Common myeloid progenitor, CD34-positive (primary cell): Measurements from ENCODE around the gene RGS11.

Source experiments
- CTCF ChIA-PET: fragments of 350-600 bp; sonication (Branson Sonifier 250); formaldehyde crosslinking; loops from one replicate; lab custom pipeline; 2021; ENCODE audit warnings: antibody characterized with exemption; lab: Charles Lee
- POLR2A ChIA-PET: fragments of 350-600 bp; sonication (Branson Sonifier 250); formaldehyde crosslinking; loops from one replicate; lab custom pipeline; 2021; ENCODE audit warnings: antibody characterized with exemption; lab: Charles Lee
- DNase-seq, 3 donors: peaks; one replicate each; pipeline versions ENCODE4 v3.0.0 to v3.0.0-alpha.2; 2013
- H3K27ac ChIP-seq, 2 experiments: 1 replicate in 1 of 2; 2 replicates in 1 of 2; pipeline ENCODE4 v1.7.0; 2013; ENCODE audit warnings: inconsistent platforms in 2 of 2, low read length in 2 of 2, mild to moderate bottlenecking in 2 of 2, low read depth in 1 of 2, moderate library complexity in 1 of 2; ENCODE audit not compliant: severe bottlenecking in 2 of 2, insufficient read depth in 1 of 2, poor library complexity in 1 of 2
- H3K27me3 ChIP-seq, 5 experiments: replicated peaks in 2 of 5; 1 replicate in 3 of 5; 2 replicates in 2 of 5; pipeline versions ENCODE4 v1.6.1 to v1.7.0; 2013; ENCODE audit warnings: low read length in 4 of 5, mild to moderate bottlenecking in 2 of 5, moderate library complexity in 2 of 5, inconsistent platforms in 1 of 5; ENCODE audit not compliant: insufficient read depth in 5 of 5, control insufficient read depth in 4 of 5
- H3K36me3 ChIP-seq, 4 experiments: 1 replicate in 2 of 4; 2 replicates in 2 of 4; pipeline versions ENCODE4 v1.6.1 to v1.7.0; 2013; ENCODE audit warnings: low read length in 3 of 4, control low read depth in 1 of 4, mild to moderate bottlenecking in 1 of 4; ENCODE audit not compliant: control insufficient read depth in 4 of 4, insufficient read depth in 4 of 4
- H3K4me1 ChIP-seq, 4 experiments: 1 replicate in 3 of 4; 2 replicates in 1 of 4; pipeline versions ENCODE4 v1.6.1 to v1.7.1; 2013; ENCODE audit warnings: low read length in 3 of 4, mild to moderate bottlenecking in 3 of 4, control low read depth in 1 of 4, inconsistent platforms in 1 of 4, moderate library complexity in 1 of 4; ENCODE audit not compliant: control insufficient read depth in 4 of 4, insufficient read depth in 4 of 4; ENCODE audit errors: control extremely low read depth in 1 of 4
- H3K4me3 ChIP-seq, 7 experiments: 1 replicate in 4 of 7; 2 replicates in 3 of 7; pipeline versions ENCODE4 v1.5.1 to v1.7.0; 2013; ENCODE audit warnings: mild to moderate bottlenecking in 7 of 7, low read length in 6 of 7, moderate library complexity in 6 of 7, inconsistent platforms in 2 of 7, low read depth in 2 of 7, control low read depth in 1 of 7; ENCODE audit not compliant: insufficient read depth in 4 of 7, control insufficient read depth in 1 of 7; ENCODE audit errors: extremely low read depth in 1 of 7
- H3K9me3 ChIP-seq, 5 experiments: 1 replicate in 4 of 5; 2 replicates in 1 of 5; pipeline versions ENCODE4 v1.6.1 to v1.7.1; 2013; ENCODE audit warnings: low read length in 4 of 5, mild to moderate bottlenecking in 2 of 5, inconsistent platforms in 1 of 5, low read depth in 1 of 5, moderate library complexity in 1 of 5; ENCODE audit not compliant: control insufficient read depth in 4 of 5, insufficient read depth in 2 of 5; ENCODE audit errors: control extremely low read depth in 1 of 5
- WGBS: methylation state at CpG from one replicate; pipeline ENCODE4 v1.1.5; 2013; ENCODE audit not compliant: insufficient coverage; 5-methylcytosine and 5-hydroxymethylcytosine counted together

RGS11 gene

GRCh38 chr16:280991-281659 is 5.4 kb upstream of the RGS11 start:
- Histone ChIP-seq H3K9me3 (no peaks in the 10 kb centered on the region), H3K27ac (no peak overlapping the region), H3K36me3 (peaks cover 0 to under 1% (median under 1%) of the 10 kb centered on the region in 4 experiments), H3K27me3 (peaks cover 0 to 34% (median 3%) of the 10 kb centered on the region in 5 experiments), H3K4me1 (peaks cover 0 to 25% (median 16%) of the 10 kb centered on the region in 4 experiments), H3K4me3 (peak overlapping the region in 5 of 7 experiments; percentile 6 to 62 (median 19))
- ChIA-PET POLR2A (no interaction called here), CTCF (interaction anchor here (1.3 kb wide), 1 partner anchor 28 kb away, joined by 3 read pairs; no protein-coding TSS in a partner anchor)
- WGBS: 48% methylated on average over 19 of the region's 27 CpGs
- DNase-seq: no peak

DNA sequence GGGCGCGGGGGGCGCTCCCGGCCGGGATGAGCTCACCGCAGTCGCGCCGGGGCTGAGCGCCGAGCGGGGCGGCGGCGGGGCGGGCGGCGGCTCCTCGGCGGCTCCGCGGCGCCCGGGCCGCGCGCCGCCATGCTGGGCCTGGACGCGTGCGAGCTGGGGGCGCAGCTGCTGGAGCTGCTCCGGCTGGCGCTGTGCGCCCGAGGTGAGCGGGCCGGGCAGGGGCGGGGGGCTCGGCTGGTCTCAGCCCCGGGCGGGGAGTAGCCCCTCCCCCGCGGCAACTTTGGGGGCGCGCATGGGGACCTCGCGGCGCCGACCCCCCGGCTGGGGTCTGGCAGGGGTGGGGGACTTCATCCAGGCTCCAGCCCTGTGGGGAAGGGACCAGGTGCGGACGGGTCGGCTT is 4.8 kb upstream of the RGS11 start, which contains the start of gene ARHGDIG:
ARHGDIG (plus strand) TSS at position 40 of the 400 bp plus-strand sequence; CDS start at position 130, 90 bp downstream.
- no peaks in the 10 kb centered on the region for H3K9me3 ChIP-seq
- peak in 2 of 3 donors; percentile 15 to 36 for DNase-seq
- no peaks in the 10 kb centered on the region for H3K36me3 ChIP-seq
- ChIA-PET CTCF (no interaction called here), POLR2A (interaction anchor here (0.6 kb wide), 1 partner anchor 24 kb away, joined by 4 read pairs; no protein-coding TSS in a partner anchor)
- H3K4me3 ChIP-seq: peak within 1 kb of the TSS in 5 of 7 experiments; percentile 8 to 62 (median 31)
- H3K27ac ChIP-seq: no peak within 1 kb of the TSS
- WGBS: under 1% methylated on average over 46 of the region's 54 CpGs
- H3K27me3 ChIP-seq: peaks cover 0 to 37% (median 3%) of the 10 kb centered on the region in 5 experiments
- H3K4me1 ChIP-seq: peaks cover 0 to 27% (median 17%) of the 10 kb centered on the region in 4 experiments

DNA sequence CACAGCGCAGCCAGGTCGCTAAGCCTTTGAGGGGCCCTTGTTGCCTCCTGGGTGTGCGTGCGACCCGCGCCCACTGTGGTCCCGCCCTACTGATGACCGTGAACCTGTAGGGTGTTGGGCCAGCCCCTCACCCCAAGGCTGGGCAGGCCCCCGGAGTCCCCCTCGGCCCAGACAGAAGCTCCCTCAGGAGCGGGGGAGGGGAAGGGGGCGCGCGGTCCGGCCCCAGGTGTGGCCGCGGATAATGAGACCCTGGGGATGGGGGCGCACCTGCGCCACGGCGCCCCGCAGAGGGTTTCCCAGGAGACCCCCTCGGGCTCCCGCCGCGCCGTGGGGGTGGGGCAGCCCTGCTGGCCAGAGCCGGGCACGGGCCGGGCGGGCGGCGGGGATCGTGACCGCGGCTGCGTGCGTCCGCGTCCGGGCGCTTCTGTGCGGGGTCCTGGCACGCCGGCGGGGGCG is 4.3 kb upstream of the RGS11 start:
- ChIA-PET POLR2A (interaction anchor here (0.6 kb wide), 1 partner anchor 23 kb away, joined by 4 read pairs; no protein-coding TSS in a partner anchor), CTCF (interaction anchor here (0.6 kb wide), 1 partner anchor 215 kb away, joined by 3 read pairs; no protein-coding TSS in a partner anchor)
- peak in 1 of 3 donors; percentile 26 for DNase-seq
- no peaks in the 10 kb centered on the region for H3K36me3 ChIP-seq
- peak overlapping the region in 4 of 7 experiments; percentile 8 to 42 (median 13) for H3K4me3 ChIP-seq
- 7% methylated on average over 41 of the region's 47 CpGs for WGBS
- H3K9me3 ChIP-seq: no peaks in the 10 kb centered on the region
- no peak overlapping the region for H3K27ac ChIP-seq
- peaks cover 0 to 31% (median 21%) of the 10 kb centered on the region in 4 experiments for H3K4me1 ChIP-seq
- H3K27me3 ChIP-seq: peaks cover 0 to 41% (median 4%) of the 10 kb centered on the region in 5 experiments

GRCh38 chr16:279531-279930 is 3.8 kb upstream of the RGS11 start:
- no peak for DNase-seq
- Histone ChIP-seq H3K36me3 (no peaks in the 10 kb centered on the region), H3K27ac (no peak overlapping the region), H3K4me3 (peak overlapping the region in 1 of 7 experiments; percentile 42), H3K4me1 (peaks cover 0 to 33% (median 23%) of the 10 kb centered on the region in 4 experiments), H3K9me3 (no peaks in the 10 kb centered on the region), H3K27me3 (peaks cover 0 to 44% (median 6%) of the 10 kb centered on the region in 5 experiments)
- POLR2A ChIA-PET: no interaction called here
- CTCF ChIA-PET: interaction anchor here (0.6 to 1.2 kb wide), 3 partner anchors 44 to 222 kb away, joined by 3 to 5 read pairs (median 3); partner anchors contain the start of gene FAM234A
- 100% methylated on average over 6 of the region's 7 CpGs for WGBS

DNA sequence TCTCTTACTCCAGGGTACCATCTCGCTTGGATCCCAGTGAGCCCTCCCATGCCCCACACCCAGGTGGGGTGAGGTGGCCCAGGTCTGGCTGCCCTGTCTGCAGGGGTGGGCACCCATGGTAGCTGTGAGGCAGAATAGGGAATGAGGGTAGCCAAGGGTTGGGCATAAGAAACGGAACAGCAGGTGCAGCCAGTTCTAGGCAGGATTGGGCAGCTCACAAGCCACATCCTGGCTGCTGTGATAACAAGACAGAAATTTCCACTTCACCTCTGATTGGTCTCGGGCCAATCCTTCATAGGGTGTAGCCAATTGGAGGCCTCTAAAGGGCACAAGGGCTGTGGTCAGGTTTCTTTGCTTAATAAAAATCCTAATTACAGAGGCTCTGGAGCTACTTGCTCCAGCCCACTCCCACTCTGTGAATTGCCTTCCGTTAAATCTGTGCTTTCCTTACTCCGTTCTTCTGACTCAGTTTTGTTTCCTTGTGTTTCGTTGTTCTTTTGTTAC is 3.2 kb upstream of the RGS11 start:
- DNase-seq: peak; percentile 89 to 97 (median 96)

DNA sequence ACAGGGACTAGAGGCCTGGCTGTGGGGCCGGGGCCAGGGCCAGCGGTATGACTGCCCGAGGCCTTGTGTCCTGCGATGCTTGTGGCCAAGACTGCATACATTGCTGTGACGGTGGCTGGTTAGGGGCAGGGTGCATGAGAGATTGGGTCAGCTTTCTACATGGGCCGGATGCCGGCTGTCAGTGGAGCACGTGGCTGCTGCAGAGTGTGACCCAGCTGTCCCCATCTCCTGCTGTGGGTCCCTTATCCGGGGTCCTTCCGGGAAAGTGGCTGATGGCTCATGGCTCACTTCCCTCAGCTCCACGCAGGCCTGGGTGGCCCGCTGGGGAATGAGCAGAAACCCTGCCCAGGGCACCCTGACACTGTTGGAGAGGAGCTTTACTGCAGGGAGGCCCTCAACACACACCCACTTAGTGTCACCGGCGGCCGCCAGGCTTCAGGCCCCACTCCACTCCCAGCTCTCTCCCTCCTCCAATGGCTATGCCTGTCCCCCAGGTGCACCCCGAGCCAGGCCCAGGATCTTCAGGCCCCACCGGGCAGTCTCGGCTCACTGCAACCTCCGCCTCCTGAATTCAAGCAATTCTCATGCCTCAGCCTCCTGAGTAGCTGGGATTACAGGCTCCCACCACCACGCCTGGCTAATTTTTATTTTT is 808 bp upstream of the RGS11 start:
- peaks cover 0 to 46% (median 7%) of the 10 kb centered on the region in 5 experiments for H3K27me3 ChIP-seq
- H3K9me3 ChIP-seq: no peaks in the 10 kb centered on the region
- peaks cover 0 to 33% (median 23%) of the 10 kb centered on the region in 4 experiments for H3K4me1 ChIP-seq
- H3K27ac ChIP-seq: no peak overlapping the region
- DNase-seq: no peak
- no peak overlapping the region for H3K4me3 ChIP-seq
- WGBS: 96% methylated on average over 16 of the region's 20 CpGs
- ChIA-PET POLR2A (no interaction called here), CTCF (interaction anchor here (0.9 to 1.2 kb wide), 2 partner anchors 41 to 211 kb away, joined by 3 read pairs; no protein-coding TSS in a partner anchor)
- no peaks in the 10 kb centered on the region for H3K36me3 ChIP-seq

More for the DNA sequence above, 3.2 kb upstream of the RGS11 start:
- H3K36me3 ChIP-seq: no peaks in the 10 kb centered on the region
- H3K27me3 ChIP-seq: peaks cover 0 to 50% (median 7%) of the 10 kb centered on the region in 5 experiments
- no peak overlapping the region for H3K27ac ChIP-seq
- CTCF ChIA-PET: interaction anchor here (1.1 to 1.2 kb wide), 2 partner anchors 44 to 222 kb away, joined by 3 to 5 read pairs; partner anchors contain the start of gene FAM234A
- H3K4me3 ChIP-seq: peak overlapping the region in 1 of 7 experiments; percentile 23
- H3K9me3 ChIP-seq: no peaks in the 10 kb centered on the region
- WGBS: 35% methylated on average over 6 of the region's 6 CpGs
- H3K4me1 ChIP-seq: peaks cover 0 to 33% (median 23%) of the 10 kb centered on the region in 4 experiments
- POLR2A ChIA-PET: interaction anchor here (0.6 kb wide), 1 partner anchor 40 kb away, joined by 3 read pairs; no protein-coding TSS in a partner anchor
